UCSD-AML1 (cell line): ENCODE results near the gene GRN.
A peak's percentile ranks its signal among the peaks of the same experiment; 100 is the strongest.
"Not testable (repeated sequence)": the region's sequence is repeated elsewhere in the genome, so short reads cannot be mapped to it uniquely, and the experiment has no call there.

ENCODE experiments used
- DNase-seq: peaks from one replicate; lab custom pipeline; 2025; ENCODE audit not compliant: unreplicated experiment; lab: John Stamatoyannopoulos, UW

GRN gene

GRCh38 chr17:44381810-44382305 is 36.8 kb downstream of the GRN start:
- no peak for DNase-seq

DNA sequence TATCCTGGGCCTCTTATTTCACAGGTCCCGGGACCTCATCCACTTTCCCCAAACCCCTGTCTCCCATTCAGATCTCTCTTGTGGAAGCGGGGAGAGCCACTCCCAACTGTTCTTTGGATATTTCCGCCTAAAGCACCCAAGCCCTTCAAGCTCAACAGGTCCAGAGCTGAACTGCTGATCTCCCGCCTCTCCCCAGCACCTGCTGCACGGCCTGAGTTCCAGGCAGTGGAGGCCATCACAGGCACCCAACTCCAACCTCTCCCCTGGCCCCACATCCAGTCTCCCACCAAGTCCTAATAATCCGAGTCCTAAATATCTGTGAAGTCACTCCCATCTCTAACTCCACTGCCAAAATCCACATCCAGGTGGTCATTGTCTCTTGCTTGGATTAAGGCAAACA is 37.8 kb downstream of the GRN start:
- no peak for DNase-seq

- no peak for DNase-seq
These were observed 38.3 kb downstream of the GRN start for GRCh38 chr17:44383363-44383762.

DNA sequence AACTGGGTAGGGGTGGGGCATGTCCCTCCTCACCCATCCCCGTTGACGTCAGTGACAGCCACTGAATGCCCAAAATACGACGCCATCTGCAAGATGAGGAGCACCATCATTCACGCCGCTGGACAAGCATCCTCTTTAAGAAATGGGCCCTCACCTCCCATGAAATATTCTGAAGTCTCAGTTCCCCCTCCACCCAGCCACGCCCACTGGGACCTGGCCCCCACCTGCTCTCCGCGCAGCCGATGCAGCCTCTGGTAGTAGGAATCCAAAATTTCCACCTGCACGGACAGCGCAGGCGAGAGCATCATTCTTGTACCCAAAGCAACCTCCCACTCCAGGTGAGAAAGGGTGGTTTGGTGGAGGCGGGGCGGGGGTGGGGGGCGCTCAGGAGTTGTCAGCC is 38.8 kb downstream of the GRN start:
- DNase-seq = no peak

DNA sequence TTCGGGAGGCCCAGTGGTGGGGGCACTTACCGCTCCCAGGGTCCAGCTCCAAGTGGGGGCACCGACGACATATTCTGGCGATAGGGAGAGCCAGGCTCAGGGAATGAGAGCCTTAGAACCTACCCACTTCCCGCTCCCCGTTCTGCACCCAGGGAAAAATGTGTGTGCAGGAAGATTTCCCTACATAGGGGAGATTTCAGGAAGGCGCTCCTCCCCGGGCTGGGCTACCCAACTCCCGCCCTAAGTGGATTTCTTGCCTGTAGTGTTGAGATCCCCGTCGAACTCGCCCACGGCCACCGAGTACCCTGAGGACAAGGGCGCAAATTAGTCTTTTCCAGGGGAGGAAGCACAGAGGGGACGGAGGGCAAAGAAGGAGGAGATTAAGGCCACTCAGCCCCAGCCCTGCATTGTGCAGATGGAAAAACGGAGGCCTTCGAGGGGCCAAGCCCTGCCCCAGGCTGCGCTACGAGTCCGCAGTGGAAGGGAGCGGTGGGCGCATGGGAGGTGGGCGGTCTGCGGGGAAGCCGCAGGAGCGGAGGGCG is 39.2 kb downstream of the GRN start:
- DNase-seq = no peak

DNA sequence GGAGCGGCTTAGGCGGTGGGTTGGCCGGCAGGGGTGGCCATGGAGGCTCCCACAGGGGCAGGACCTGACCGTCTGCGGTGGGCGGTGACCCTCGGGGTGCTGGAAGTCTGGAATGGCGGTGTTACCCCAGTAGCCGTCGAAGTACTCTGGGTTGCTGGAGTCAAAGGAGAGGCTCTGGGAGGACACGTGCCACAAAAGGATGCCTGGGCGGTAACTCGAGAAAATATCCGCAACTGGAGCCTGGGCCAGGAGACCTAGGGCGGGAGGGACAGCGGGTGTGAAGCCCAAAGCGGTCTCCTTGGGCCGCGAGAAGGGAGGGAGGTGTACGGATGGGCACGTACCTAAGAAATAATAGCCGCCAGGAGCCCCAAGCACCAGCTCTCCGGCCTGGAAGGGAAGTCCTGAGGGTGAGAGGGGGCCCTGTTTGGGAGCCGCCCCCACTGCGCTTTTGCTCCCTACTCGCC is 39.8 kb downstream of the GRN start:
- DNase-seq = no peak

DNA sequence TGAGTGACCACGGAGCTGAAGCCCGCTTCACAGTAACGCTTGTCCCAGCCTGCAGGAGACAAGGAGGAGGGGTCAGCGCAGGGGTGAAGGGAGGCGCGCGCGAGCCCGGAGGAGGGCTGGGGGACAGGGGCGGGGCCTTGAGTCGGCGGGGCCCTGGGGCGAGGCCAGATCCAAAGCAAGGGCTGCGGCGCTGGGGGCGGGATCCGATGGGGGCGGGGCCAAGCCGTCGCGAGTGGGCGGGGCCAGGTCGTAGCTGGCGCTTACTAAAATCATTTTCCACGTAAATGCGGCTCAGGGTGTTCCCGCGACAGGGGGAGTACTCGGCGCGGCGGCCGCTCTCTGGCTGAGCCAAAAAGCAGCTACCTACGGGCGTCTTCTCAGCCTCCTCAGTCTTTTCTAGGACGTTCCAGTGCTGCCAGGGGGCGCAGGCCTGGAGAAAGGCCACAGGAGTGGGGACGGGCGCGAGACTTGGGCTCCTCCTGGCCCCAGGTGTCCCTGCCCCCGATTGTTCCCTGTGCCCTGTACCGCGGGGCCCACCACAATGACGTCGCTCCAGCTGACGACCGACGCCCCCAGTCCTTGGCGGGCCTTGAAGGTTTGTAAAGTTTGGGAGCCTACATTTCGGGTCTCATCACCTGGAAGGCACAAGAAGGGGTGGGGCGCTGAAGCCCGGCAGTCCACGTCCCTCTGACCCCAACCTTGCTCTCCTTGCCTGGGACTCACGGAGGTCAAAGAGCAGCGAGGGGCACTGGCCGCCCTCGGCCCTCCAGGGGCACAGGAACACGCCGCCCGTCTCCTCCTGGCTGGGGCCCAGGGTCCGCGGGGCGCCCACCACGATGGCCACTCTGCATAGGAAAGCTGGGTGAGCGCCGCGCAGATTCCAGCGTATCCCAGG is 40.4 kb downstream of the GRN start:
- no peak for DNase-seq

- DNase-seq = no peak
These were observed 41.1 kb downstream of the GRN start for GRCh38 chr17:44386182-44386525.

- DNase-seq = no peak
These were observed 42.7 kb downstream of the GRN start for GRCh38 chr17:44387804-44388203.

- DNase-seq = peak; percentile 84
These were observed 44.2 kb downstream of the GRN start, which contains the start of gene ITGA2B for GRCh38 chr17:44389281-44389680. ITGA2B (minus strand) TSS chr17:44389649; CDS start chr17:44389473, 176 bp downstream.

- DNase-seq = peak; percentile 84
These were observed 44.7 kb downstream of the GRN start for GRCh38 chr17:44389723-44390202.

- DNase-seq = no peak
These were observed 45.3 kb downstream of the GRN start for GRCh38 chr17:44390250-44390870.

DNA sequence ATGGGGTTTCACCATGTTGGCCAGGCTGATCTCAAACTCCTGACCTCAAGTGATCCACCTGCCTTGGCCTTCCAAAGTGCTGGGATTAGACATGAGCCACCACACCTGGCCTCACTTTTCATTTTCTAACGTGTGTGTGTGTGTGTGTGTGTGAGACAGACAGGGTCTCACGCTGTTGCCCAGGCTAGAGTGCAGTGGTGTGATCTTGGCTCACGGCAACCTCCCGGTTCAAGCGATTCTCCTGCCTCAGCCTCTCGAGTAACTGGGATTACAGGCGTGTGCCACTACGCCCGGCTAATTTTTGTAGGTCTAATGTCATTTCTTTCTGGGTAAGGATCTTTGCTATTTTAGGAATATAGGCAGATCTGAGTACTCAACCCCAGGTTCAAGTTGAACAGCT is 49.0 kb downstream of the GRN start:
- DNase-seq = not testable (repeated sequence)

- no peak for DNase-seq
These were observed 49.7 kb downstream of the GRN start for GRCh38 chr17:44394833-44395232.

GRCh38 chr17:44396946-44397345 is 51.8 kb downstream of the GRN start:
- DNase-seq = no peak

GRCh38 chr17:44397479-44398440 is 52.7 kb downstream of the GRN start:
- DNase-seq = no peak

DNA sequence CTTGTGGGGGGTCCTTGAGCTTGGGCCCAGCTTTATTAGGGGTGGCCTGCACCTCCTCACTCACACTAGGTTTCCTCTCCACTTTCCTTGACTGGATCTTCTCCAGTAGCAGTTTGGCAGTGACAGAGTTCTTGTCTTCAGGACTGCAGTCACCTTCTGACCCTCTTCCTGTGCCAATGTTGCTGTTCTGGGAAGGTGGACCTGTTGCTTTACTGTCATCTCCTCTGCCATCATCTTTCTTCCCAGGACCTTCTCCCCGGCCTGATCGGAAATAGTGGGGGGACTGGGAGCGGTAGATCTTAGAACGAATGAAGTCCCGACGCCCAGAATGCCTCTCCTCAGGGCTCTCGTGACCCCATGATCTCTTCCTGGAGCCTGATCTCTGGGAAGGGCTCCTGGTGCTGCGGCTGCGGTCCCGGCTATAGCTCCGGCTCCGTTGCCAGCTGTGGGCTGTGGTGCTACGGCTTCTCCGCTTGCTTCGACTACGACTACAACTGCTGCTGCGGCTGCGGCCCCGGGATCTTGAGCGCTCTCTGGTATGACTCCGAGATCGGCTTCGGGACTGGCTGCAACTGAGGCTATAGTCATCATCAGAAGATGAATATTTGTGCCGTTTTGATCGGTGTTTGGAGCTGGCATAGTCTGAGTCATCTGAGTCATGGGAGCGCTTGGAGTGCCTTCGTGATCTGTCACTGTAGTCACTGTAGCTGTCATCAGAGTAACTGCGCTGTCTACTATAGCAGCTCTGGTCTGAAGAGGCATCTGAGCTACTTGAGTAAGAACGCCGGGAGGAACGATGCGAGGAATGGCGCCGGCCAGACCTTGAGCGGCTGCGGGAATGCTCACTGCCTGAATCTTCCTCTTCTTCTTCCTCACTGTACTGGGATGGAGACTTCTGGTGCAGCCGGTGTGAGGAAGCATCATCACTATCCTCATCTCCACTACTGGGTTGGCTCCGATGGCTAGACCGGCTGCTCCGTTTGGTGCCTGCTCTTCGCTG is 53.9 kb downstream of the GRN start:
- DNase-seq = no peak

DNA sequence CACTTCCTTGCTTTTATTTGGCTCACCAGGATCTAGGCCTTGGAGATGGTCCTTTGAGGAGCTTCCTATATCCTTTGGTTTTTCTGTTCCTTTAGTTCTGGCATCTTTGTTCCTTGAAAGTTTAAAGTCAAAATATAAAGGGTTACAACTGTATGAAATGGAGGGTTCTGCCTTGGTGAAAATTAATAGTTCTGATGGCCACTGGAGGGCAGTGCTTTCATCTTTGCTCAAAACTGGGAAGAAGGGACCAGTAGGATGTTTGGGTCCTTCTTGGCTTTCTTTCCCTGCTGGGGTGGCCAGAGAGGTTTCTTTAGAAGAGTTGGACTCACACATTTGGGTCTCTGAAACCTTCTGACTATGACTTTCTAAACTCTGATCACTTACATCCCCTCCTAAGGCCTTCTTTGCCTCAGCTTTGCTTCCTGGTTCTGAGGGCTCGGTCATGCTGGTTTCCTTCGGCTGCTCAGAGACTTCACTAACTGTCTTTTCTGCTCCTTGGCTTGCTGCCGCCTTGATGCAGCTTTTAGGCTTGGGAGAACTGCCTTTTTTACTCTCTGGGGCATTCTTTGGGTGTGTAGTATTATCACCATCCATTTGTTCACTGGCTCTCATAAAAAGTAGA is 55.2 kb downstream of the GRN start:
- no peak for DNase-seq
